Stomach (tissue), 9 donors: ENCODE data around the gene MYO1H. TPM values are rescaled to one million over a fixed set of nuclear protein-coding genes. Genes with fewer than 3 reads are reported as not detected.

Experiments
- DNase-seq, 2 donors: peaks; one replicate each; pipeline versions ENCODE4 v3.0.0 to v3.0.0-alpha.2; 2013 to 2019
- H3K27ac ChIP-seq, 5 donors: fragments of 200-600 bp in 4 of 5; sonication (generic) in 4 of 5; one replicate each; pipeline ENCODE4 v1.5.1; 2013 to 2019; ENCODE audit warnings: mild to moderate bottlenecking in 1 of 5, moderate library complexity in 1 of 5
- H3K27me3 ChIP-seq, 3 donors: fragments of 200-600 bp; sonication (generic); one replicate each; pipeline ENCODE4 v1.5.1; 2017 to 2019; ENCODE audit warnings: mixed run types in 1 of 3
- H3K36me3 ChIP-seq, 4 donors: fragments of 200-600 bp; sonication (generic); 1 replicate in 3 of 4; 2 replicates in 1 of 4; pipeline ENCODE4 v1.5.1; 2016 to 2019
- H3K4me1 ChIP-seq, 4 donors: fragments of 200-600 bp; sonication (generic); one replicate each; pipeline ENCODE4 v1.5.1; 2016 to 2019
- H3K4me3 ChIP-seq, 4 donors: fragments of 200-600 bp; sonication (generic) in 3 of 4; one replicate each; pipeline ENCODE4 v1.5.1; 2016 to 2019; ENCODE audit warnings: mild to moderate bottlenecking in 1 of 4
- H3K9me3 ChIP-seq, 4 donors: fragments of 200-600 bp; sonication (generic); one replicate each; pipeline ENCODE4 v1.5.1; 2016 to 2019
- CTCF ChIP-seq, 7 experiments: fragments of 450-650 bp in 4 of 7; fragments of 200-600 bp in 3 of 7; sonication (generic) in 3 of 7; IDR thresholded peaks; one replicate each; pipeline ENCODE4 v1.5.1; 2016 to 2019; ENCODE audit warnings: antibody characterized with exemption in 7 of 7, control low read depth in 2 of 7, mild to moderate bottlenecking in 1 of 7
- EP300 ChIP-seq: sonication (generic); formaldehyde crosslinking; IDR thresholded peaks from one replicate; pipeline ENCODE4 v1.6.1; 2017; ENCODE audit warnings: antibody characterized with exemption
- POLR2A ChIP-seq, 4 donors: fragments of 450-650 bp; IDR thresholded peaks; one replicate each; pipeline ENCODE4 v1.6.1; 2016; ENCODE audit warnings: antibody characterized with exemption in 4 of 4, control low read depth in 2 of 4, mild to moderate bottlenecking in 1 of 4, moderate library complexity in 1 of 4
- POLR2AphosphoS5 ChIP-seq, 3 donors: sonication (generic); formaldehyde crosslinking; IDR thresholded peaks; one replicate each; pipeline ENCODE4 v1.6.1; 2016; ENCODE audit warnings: antibody characterized with exemption in 3 of 3
- WGBS, 5 donors: extraction: QIAGEN DNeasy Blood & Tissue Kit in 3 of 5; methylation state at CpG; one replicate each; pipeline versions ENCODE4 v1.1.5 to v1.1.7; 2013 to 2018; 5-methylcytosine and 5-hydroxymethylcytosine counted together
- intact Hi-C: fragments of 100-400 bp; cut with DNase I; formaldehyde crosslinking; loops from one replicate; pipeline ENCODE4 v1.15.1; 2023; ENCODE audit warnings: low total_unique reads
- polyA plus RNA-seq, 3 donors: library from polyadenylated mRNA; stranded (reverse); fragments of 200-250 nt; gene quantifications; one replicate each; pipeline ENCODE4 v1.2.3, GENCODE V29; 2013
- total RNA-seq, 5 donors: library from RNA; depleted of rRNA; stranded (reverse); fragments of >200 nt; gene quantifications; one replicate each; pipeline versions ENCODE4 v1.1.0 to v1.2.3, GENCODE V29; 2014 to 2016
- donor health status: healthy with polysubstance abuse.
- donor health status: Bipolar disorder and iron deficiency.
- donor health status: healthy.

Gene MYO1H
- total and polyA plus RNA-seq, 8 donors, result 0.08 TPM; not detected in 7

GRCh38 chr12:109482491-109482890 lies 134.8 kb downstream of the MYO1H start:
- H3K4me1 ChIP-seq, result peaks cover 9 to 23% (median 20%) of the 10 kb centered on the region in 4 donors

GRCh38 chr12:109482894-109483293 lies 135.2 kb downstream of the MYO1H start:
- H3K4me1 ChIP-seq, result peaks cover 9 to 23% (median 20%) of the 10 kb centered on the region in 4 donors
- H3K36me3 ChIP-seq, result peaks cover 45 to 63% (median 50%) of the 10 kb centered on the region in 4 donors
- no peak for TF ChIP-seq POLR2AphosphoS5 (IDR thresholded peaks at IDR 0.05)
- no peak for TF ChIP-seq EP300
- no peak for TF ChIP-seq POLR2A (IDR thresholded peaks at IDR 0.05)
- TF ChIP-seq CTCF (IDR thresholded peaks at IDR 0.05), result no peak
- no peaks in the 10 kb centered on the region for H3K27me3 ChIP-seq
- 52 to 72% (median 61%) methylated on average over 2 of the region's 2 CpGs for WGBS, 5 donors
- intact Hi-C loops, result loop anchor here (10.0 kb wide), 1 partner anchor 58 kb away; no protein-coding TSS in a partner anchor
- DNase-seq, result no peak
- no peaks in the 10 kb centered on the region for H3K9me3 ChIP-seq
- no peak overlapping the region for H3K4me3 ChIP-seq
- H3K27ac ChIP-seq, result no peak overlapping the region

More at GRCh38 chr12:109482491-109482890, 134.8 kb downstream of the MYO1H start:
- WGBS, 5 donors, result 89 to 93% (median 92%) methylated on average over 2 of the region's 2 CpGs
- Histone ChIP-seq H3K4me3 (no peak overlapping the region), H3K27me3 (no peaks in the 10 kb centered on the region), H3K36me3 (peaks cover 41 to 59% (median 46%) of the 10 kb centered on the region in 4 donors), H3K9me3 (no peaks in the 10 kb centered on the region), H3K27ac (no peak overlapping the region)
- intact Hi-C loops, result loop anchor here (10.0 kb wide), 1 partner anchor 58 kb away; no protein-coding TSS in a partner anchor
- TF ChIP-seq EP300 (no peak), CTCF (IDR thresholded peaks at IDR 0.05) (no peak), POLR2A (IDR thresholded peaks at IDR 0.05) (no peak), POLR2AphosphoS5 (IDR thresholded peaks at IDR 0.05) (no peak)
- no peak for DNase-seq

- no peak overlapping the region for H3K27ac ChIP-seq
- 95 to 97% (median 95%) methylated on average over 11 of the region's 11 CpGs for WGBS, 5 donors
- DNase-seq, result no peak
- H3K4me1 ChIP-seq, result peaks cover 6 to 18% (median 15%) of the 10 kb centered on the region in 4 donors
- intact Hi-C loops, result loop anchor here (10.0 kb wide), 1 partner anchor 59 kb away; no protein-coding TSS in a partner anchor
- TF ChIP-seq EP300 (no peak), POLR2A (IDR thresholded peaks at IDR 0.05) (no peak)
- H3K36me3 ChIP-seq, result peaks cover 50 to 68% (median 55%) of the 10 kb centered on the region in 4 donors
- no peaks in the 10 kb centered on the region for H3K27me3 ChIP-seq
- H3K4me3 ChIP-seq, result no peak overlapping the region
- H3K9me3 ChIP-seq, result no peaks in the 10 kb centered on the region
Observed at GRCh38 chr12:109483346-109483745, 135.6 kb downstream of the MYO1H start.

- Histone ChIP-seq H3K27ac (no peak overlapping the region), H3K9me3 (no peaks in the 10 kb centered on the region), H3K4me3 (no peak overlapping the region), H3K27me3 (no peaks in the 10 kb centered on the region), H3K36me3 (peaks cover 68 to 86% (median 73%) of the 10 kb centered on the region in 4 donors), H3K4me1 (no peaks in the 10 kb centered on the region)
- WGBS, 5 donors, result 82 to 99% (median 94%) methylated on average over 4 of the region's 4 CpGs
- intact Hi-C loops, result loop anchor here (10.0 kb wide), 1 partner anchor 60 kb away; no protein-coding TSS in a partner anchor
- no peak for TF ChIP-seq EP300
- no peak for TF ChIP-seq POLR2A (IDR thresholded peaks at IDR 0.05)
- TF ChIP-seq POLR2AphosphoS5 (IDR thresholded peaks at IDR 0.05), result no peak
- TF ChIP-seq CTCF (IDR thresholded peaks at IDR 0.05), result no peak
- DNase-seq, result no peak
Observed at GRCh38 chr12:109485201-109485600, 137.5 kb downstream of the MYO1H start.
